AG08395 (cell line): ENCODE results near the gene PXMP2.

Experiments used
- DNase-seq: peaks from one replicate; pipeline ENCODE4 v3.0.0; 2012; ENCODE audit warnings: mixed read lengths, low spot score

PXMP2 gene

GRCh38 chr12:132695431-132695830 lies 8.0 kb downstream of the PXMP2 start:
- DNase-seq = no peak

GRCh38 chr12:132698341-132698740 lies 11.0 kb downstream of the PXMP2 start:
- no peak for DNase-seq

DNA sequence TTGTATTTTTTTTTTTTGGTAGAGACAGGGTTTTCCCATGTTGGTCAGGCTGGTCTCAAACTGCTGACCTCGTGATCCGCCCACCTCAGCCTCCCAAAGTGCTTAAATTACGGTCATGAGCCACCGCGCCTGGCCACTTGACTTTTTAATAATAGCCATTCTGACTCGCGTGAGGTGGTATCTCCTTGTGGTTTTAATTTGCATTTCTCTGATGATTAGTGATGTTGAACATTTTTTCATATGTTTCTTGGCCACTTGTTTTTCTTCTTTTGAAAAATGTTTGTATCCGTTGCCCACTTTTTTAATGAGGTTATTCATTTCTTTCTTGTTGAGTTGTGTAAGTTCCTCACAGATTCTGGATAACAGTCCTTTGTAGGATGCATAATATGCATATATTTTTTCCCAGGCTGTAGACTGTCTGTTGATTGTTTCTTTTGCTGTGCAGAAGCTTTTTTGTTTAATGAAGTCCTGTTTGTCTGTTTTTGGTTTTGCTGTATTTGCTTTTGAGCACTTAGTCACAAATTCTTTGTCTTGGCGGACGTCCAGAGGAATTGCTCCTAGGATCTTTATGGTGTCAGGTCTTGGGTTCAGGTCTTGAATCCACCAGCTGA lies 12.9 kb downstream of the PXMP2 start:
- no peak for DNase-seq

DNA sequence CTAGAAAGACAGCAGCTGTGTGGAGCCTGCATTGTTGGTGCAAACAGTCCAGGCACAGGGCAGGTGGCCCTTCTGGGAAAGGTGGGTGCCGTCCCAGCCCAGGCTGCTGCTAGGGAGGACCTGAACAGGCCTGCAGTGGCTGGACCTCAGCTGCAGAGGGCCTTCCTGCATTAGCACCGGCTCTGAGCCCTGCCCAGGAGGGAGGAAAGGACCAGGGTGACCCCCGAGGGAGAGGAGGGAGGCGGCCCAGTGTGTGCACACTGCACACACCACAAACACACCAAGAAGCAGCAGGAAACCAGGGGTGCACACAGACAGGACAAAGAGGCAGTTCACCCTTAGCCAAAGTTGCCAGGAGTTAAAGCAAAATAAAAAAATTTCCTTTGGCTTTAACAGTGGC lies 15.3 kb downstream of the PXMP2 start:
- DNase-seq = no peak

- DNase-seq = no peak
Observed at GRCh38 chr12:132703641-132704040, 16.3 kb downstream of the PXMP2 start.

DNA sequence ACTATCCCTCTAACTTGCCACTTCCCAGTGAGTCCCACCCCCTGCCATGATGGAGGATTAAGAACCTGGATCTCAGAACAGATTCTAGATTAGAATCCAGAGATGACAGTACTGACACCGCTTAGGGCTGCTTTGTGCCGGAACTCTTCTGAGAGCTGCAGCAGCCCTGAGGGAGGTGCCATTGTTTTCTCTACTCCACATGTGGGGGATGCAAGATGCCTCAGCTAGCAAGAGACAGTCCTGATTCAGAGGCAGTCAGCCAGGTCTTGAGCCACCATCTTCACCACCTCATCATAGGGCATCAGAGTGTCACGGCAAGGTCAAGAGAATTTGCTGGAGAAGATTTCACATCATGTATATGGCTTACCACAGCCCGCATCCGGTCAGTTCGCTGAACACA lies 19.9 kb downstream of the PXMP2 start:
- no peak for DNase-seq

DNA sequence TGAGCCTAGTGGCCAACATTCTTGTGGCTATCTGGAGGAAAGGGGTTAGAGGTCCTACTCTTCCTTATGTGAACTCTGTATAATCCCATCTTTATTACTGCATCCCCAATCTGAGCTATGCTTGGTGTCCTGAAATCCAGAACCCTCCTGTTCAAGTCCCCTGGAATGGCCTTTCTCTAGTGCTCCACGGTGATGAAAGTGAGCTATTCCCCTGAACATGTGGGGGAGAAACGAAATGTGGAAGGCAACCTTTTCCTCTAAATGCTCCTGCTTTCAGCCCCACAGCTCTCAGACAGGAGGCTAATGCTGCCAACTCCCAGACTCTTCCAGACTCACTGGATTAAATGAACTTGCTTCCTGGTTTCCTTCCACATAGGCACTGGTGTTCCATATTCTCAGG lies 20.8 kb downstream of the PXMP2 start:
- no peak for DNase-seq

GRCh38 chr12:132710043-132710404 lies 22.6 kb downstream of the PXMP2 start:
- DNase-seq = peak; percentile 19

GRCh38 chr12:132710405-132711079 lies 23.2 kb downstream of the PXMP2 start, which contains the start of gene PGAM5:
Gene PGAM5, plus strand, starts transcription at chr12:132710842. Its CDS starts 35 bp downstream, at chr12:132710877.
- DNase-seq = peak; percentile 96

DNA sequence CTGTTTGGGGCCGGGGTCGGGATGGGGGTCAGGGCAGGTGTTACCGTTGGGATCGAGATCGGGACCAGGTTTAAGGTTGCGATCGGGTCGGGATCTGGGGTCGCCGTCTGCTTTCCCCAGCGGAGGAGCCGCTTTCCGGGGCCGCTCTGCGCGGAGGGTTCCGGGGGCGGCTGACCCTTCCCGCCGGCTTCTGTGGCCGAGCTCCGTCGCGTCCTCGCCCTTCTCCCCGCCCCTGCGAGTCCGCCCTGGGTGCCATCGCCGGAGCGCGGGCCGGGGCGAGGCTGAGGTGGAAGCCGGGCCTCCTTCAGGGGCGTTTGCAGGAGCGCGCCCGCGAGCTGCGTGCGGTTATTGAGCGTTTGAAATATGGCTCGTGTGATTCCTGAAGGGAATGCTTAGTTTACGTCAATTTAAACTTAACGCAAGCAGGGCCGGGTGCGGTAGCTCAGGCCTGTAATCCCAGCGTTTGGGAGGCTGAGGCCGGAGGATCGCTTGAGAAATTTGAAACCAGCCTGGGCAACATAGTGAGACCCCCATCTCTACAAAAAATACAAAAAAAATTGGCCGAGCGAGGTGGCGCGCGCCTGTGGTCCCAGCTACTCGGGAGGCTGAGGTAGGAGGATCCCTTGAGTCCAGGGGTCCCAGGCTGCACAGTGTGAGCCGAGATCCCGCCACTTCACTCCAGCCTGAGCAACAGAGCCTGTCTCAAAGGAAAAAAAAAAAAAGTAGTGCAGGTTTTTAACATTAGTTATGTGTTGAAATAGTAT lies 23.9 kb downstream of the PXMP2 start:
- peak; percentile 26 for DNase-seq

GRCh38 chr12:132713123-132713522 lies 25.7 kb downstream of the PXMP2 start:
- no peak for DNase-seq

GRCh38 chr12:132715874-132716273 lies 28.5 kb downstream of the PXMP2 start:
- DNase-seq = no peak

- DNase-seq = no peak
Observed at GRCh38 chr12:132716356-132716755, 29.0 kb downstream of the PXMP2 start.

GRCh38 chr12:132717011-132717410 lies 29.6 kb downstream of the PXMP2 start:
- DNase-seq = no peak

DNA sequence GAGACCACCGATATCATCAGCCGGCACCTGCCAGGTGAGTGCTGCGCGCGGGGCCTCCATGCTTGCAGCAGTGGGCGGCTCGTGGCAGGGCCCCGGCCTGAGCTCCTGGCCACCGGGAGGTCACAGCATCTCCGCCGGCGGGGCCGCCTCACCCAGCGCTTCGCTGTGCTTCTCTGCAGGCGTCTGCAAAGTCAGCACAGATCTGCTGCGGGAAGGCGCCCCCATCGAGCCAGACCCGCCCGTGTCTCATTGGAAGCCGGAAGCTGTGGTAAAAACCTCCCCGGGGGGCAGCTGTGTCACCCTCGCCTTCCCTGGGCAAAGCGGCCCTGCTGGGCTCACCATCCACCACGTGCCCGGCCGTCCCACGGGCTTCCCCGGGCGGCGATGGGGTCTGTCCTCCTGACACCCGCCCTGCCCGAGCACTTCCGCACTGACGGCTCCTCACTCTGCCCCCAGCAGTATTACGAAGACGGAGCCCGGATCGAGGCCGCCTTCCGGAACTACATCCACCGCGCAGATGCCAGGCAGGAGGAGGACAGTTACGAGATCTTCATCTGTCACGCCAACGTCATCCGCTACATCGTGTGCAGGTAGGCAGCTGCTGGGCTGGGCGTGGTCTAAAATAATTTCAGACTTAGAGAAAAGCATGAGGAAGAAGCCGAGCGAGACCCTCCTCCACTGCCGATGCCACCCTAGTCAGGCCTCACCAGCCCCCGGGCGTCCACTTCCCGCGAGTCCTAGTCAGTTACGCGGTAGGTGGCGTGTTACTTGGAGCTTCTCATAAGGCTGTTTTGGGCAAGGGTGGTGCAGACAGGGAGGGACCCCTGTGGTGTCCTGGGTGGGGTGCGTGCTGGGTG lies 30.4 kb downstream of the PXMP2 start:
- DNase-seq = no peak

DNA sequence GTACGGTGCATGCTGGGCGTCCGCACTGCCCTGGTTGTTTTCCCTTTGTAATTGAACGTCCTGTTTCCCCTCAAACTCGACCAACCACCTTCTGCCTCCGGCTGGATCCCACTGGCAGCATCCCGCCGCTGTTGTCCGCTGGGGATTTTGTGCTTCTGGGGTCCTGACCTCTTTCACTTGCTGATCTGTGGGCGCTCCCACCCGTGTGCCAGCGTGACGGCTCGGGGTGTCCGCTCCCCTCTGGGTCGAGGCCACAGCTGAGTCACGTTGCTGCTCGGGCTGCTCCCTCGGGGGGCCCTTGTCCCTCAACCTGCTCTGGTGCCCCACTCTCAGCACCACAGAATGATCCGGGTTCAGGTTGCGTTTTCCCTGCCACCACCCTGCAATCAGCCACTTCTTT lies 31.3 kb downstream of the PXMP2 start:
- DNase-seq = no peak

- DNase-seq = no peak
Observed at GRCh38 chr12:132719141-132719953, 32.0 kb downstream of the PXMP2 start.

- DNase-seq = no peak
Observed at GRCh38 chr12:132719954-132720324, 32.6 kb downstream of the PXMP2 start.

GRCh38 chr12:132720606-132721345 lies 33.4 kb downstream of the PXMP2 start:
- no peak for DNase-seq

DNA sequence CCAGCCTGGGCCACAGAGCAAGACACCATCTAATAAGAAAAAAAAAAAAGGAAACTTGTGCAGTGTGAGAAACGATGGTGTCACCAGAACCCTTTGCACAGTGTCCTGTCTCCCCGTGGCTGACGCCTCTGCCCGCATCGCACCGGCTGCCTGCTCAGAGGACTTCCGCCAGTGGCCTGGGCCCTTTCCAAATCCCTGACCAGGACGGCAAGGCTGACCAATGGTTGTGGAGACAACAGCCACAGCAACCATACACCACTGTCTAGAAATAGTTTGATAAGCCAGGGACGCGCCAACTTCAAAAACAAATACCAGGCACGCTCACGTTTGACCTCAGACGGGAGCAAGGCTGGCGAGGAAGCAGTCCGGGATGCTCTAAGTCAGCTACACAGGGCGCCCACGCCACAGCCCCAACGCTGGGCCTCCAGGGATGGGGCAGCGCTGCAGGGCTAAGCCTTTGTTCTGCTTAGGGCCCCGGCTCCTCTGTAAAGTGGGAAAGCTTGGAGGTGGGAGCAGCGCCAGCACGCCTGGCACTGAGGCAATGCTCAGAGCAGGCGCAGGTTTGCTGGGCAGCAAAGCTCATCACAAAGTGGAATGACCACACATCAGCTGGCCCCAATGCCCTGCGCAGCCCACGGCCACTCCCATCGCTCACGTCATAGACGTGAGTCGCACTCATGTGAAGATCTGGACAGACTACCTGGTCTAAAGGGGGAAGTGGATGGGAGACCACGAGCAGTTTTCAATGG lies 35.8 kb downstream of the PXMP2 start:
- DNase-seq = no peak
